ENCODE data around the gene NUTF2. TPM values are rescaled to one million over a fixed set of nuclear protein-coding genes. Genes with fewer than 3 reads are reported as not detected.
"Not testable (repeated sequence)": the region's sequence is repeated elsewhere in the genome, so short reads cannot be mapped to it uniquely, and the experiment has no call there.

The NUTF2 gene
- polyA plus RNA-seq, 12 donors = 111 to 1,287 (median 122) TPM

GRCh38 chr16:67914758-67915495 lies 68.2 kb downstream of the NUTF2 start:
- no peak for DNase-seq

DNA sequence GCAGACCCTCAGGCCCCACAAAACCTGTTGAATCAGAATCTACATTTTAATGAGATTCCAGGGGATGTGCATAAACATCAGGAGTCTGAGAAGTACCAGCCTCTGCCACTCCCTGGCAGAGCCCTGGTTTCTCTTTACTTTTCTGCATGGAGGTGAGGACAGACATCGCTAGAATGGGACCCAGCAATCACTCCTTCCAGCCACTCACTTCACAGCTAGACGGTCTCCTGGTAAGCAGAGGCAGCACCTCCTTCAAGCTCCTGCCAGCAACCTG lies 68.7 kb downstream of the NUTF2 start:
- DNase-seq = not testable (repeated sequence)

- DNase-seq = no peak
Measured at GRCh38 chr16:67915831-67916723, 69.3 kb downstream of the NUTF2 start.

DNA sequence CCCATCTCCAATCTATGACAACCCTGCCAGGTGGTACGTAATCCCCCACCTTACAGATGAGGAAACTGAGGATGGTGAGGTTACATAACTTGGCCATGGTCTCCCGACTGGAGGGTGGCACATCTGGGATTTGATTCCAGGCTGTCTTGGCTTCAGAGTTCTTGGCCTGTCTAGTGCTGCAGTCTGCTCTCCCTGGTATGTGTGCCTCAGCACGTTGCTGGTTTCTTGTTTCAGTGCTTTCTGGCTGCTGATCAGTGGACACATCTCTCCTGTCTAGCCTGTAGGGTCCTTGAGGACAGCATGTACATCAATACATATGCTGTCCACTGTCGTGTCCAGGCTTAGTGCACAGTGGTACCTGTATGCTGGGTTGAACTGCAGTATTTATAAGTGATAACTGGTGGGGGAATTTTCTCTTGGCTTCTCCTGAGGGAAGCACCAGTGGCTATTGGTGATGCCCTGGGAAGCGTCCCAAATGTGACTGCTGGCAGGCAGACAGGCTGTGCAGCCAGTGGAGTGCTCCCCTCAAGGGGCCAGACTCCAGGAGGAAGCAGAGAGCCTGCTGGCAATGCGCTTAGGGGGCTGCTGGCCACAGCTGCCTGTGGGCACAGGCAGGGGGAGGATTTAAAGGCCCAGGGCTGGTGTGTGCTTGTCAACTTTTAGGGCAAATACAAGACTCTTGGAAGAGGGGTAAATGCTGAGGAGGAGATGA lies 70.6 kb downstream of the NUTF2 start:
- no peak for DNase-seq

DNA sequence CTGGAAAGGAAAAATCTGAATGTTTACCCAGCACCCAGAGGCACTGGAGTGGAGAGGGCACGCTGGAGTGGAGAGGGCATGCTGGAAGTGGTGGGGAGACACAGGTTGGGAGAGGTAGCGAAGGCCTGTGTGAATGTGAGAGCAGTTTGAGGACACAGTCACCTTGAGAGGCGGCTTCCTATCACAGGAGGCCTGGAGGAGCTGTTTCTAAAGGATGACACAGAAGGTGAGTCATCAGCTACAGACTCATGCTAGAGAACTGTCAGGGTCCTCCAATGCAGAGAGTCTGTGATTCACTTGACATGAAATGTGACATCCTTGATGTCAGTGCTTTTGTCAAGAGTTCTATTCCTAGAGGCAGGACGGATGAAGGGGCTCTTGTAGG lies 71.1 kb downstream of the NUTF2 start:
- DNase-seq = no peak

DNA sequence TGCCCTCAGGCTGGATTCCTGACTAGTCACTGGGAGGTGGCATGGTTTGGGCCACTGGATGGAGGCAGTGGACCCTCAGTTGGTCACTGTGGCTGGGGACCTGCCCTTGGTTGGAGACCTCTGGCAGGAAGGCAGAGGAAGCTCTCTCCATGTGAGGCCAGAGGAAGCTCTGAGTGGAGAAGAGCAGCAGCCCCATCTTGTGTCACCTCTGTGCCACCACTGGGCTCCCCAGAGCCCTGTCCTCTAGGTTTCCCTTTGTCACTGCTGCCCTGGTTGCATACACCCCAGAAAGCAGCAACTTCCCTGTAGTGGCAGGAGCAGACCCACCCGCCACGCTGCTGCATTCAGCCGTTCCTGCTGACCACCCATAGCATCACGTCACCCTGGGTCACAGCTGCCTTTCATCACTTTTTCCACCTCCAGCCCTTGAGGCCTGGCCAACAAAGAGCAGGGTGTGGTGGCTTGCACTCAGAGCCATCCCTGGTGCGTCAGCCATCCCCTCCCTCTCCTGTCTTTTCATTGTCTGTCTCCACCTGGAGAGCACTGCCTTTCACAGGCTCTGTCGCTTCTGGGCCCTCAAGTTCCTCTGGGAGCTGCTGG lies 73.0 kb downstream of the NUTF2 start:
- DNase-seq = no peak

Other genes with a start within 250 kb of the NUTF2 start
- 1 to 10 TPM in 2 of 12 donors, under 1 TPM in 8, not detected in 2; 0.32 to 2.4 (median 0.41) TPM for gene CARMIL2, start 201.8 kb upstream of the NUTF2 start, polyA plus RNA-seq (ENCODE audit: insufficient read length in 12 of 12)
- 10 to 100 TPM in 10 of 12 donors, 1 to 10 TPM in 1, not detected in 1; 9.6 to 29.9 (median 13.0) TPM for gene ACD, start 186.7 kb upstream of the NUTF2 start, polyA plus RNA-seq (ENCODE audit: insufficient read length in 12 of 12)
- gene PARD6A, start 186.0 kb upstream of the NUTF2 start, polyA plus RNA-seq (ENCODE audit: insufficient read length in 12 of 12) = 1 to 10 TPM in 2 of 12 donors, under 1 TPM in 8, not detected in 2; 0.41 to 1.2 (median 0.72) TPM
- gene ENKD1, start 180.2 kb upstream of the NUTF2 start, polyA plus RNA-seq (ENCODE audit: insufficient read length in 12 of 12) = 10 to 100 TPM in 2 of 12 donors, 1 to 10 TPM in 9, not detected in 1; 6.1 to 15.3 (median 8.6) TPM
- 1 to 10 TPM in 10 of 12 donors, not detected in 2; 1.5 to 3.2 (median 2.1) TPM for gene C16orf86, start 180.1 kb upstream of the NUTF2 start, polyA plus RNA-seq (ENCODE audit: insufficient read length in 12 of 12)
- 10 to 100 TPM in 11 of 12 donors, not detected in 1; 10.2 to 29.8 (median 13.1) TPM for gene GFOD2, start 127.6 kb upstream of the NUTF2 start, polyA plus RNA-seq (ENCODE audit: insufficient read length in 12 of 12)
- 10 to 100 TPM in 11 of 12 donors, not detected in 1; 15.0 to 31.8 (median 21.2) TPM for gene RANBP10, start 40.4 kb upstream of the NUTF2 start, polyA plus RNA-seq (ENCODE audit: insufficient read length in 12 of 12)
- gene TSNAXIP1, start 40.0 kb upstream of the NUTF2 start, polyA plus RNA-seq (ENCODE audit: insufficient read length in 12 of 12) = 1 to 10 TPM in 7 of 12 donors, under 1 TPM in 3, not detected in 2; 0.83 to 5.0 (median 1.3) TPM
- gene THAP11, start 4.6 kb upstream of the NUTF2 start, polyA plus RNA-seq (ENCODE audit: insufficient read length in 12 of 12) = 10 to 100 TPM in 11 of 12 donors, not detected in 1; 11.8 to 25.6 (median 22.2) TPM
- 10 to 100 TPM in 11 of 12 donors, not detected in 1; 27.3 to 61.6 (median 32.4) TPM for gene CENPT, start 760 bp downstream of the NUTF2 start, polyA plus RNA-seq (ENCODE audit: insufficient read length in 12 of 12)
- 100 to 1,000 TPM in 5 of 12 donors, 10 to 100 TPM in 7; 40.4 to 146 (median 96.8) TPM for gene EDC4, start 26.1 kb downstream of the NUTF2 start, polyA plus RNA-seq (ENCODE audit: insufficient read length in 12 of 12)
- gene NRN1L, start 38.0 kb downstream of the NUTF2 start, polyA plus RNA-seq (ENCODE audit: insufficient read length in 12 of 12) = 1 to 10 TPM in 1 of 12 donors, under 1 TPM in 6, not detected in 5; 0.37 to 1.7 (median 0.74) TPM
- gene PSKH1, start 46.3 kb downstream of the NUTF2 start, polyA plus RNA-seq (ENCODE audit: insufficient read length in 12 of 12) = 10 to 100 TPM in 11 of 12 donors, not detected in 1; 15.6 to 32.5 (median 21.0) TPM
- gene CTRL, start 84.9 kb downstream of the NUTF2 start, polyA plus RNA-seq (ENCODE audit: insufficient read length in 12 of 12) = 1 to 10 TPM in 10 of 12 donors, not detected in 2; 1.2 to 5.8 (median 4.3) TPM
- gene PSMB10, start 89.9 kb downstream of the NUTF2 start, polyA plus RNA-seq (ENCODE audit: insufficient read length in 12 of 12) = 10 to 100 TPM in 11 of 12 donors, not detected in 1; 18.9 to 28.5 (median 23.1) TPM
- gene LCAT, start 97.2 kb downstream of the NUTF2 start, polyA plus RNA-seq (ENCODE audit: insufficient read length in 12 of 12) = 10 to 100 TPM in 11 of 12 donors, not detected in 1; 15.7 to 39.5 (median 18.8) TPM
- 10 to 100 TPM in 11 of 12 donors, not detected in 1; 28.2 to 51.5 (median 40.7) TPM for gene SLC12A4, start 121.7 kb downstream of the NUTF2 start, polyA plus RNA-seq (ENCODE audit: insufficient read length in 12 of 12)
- gene DPEP3, start 133.6 kb downstream of the NUTF2 start, polyA plus RNA-seq (ENCODE audit: insufficient read length in 12 of 12) = under 1 TPM in 2 of 12 donors, not detected in 10; 0.08 to 0.13 TPM
- 1 to 10 TPM in 6 of 12 donors, under 1 TPM in 4, not detected in 2; 0.63 to 2.2 (median 1.3) TPM for gene DPEP2, start 152.6 kb downstream of the NUTF2 start, polyA plus RNA-seq (ENCODE audit: insufficient read length in 12 of 12)
- gene DPEP2NB, start 169.0 kb downstream of the NUTF2 start, polyA plus RNA-seq (ENCODE audit: insufficient read length in 12 of 12) = not detected
- 1 to 10 TPM in 10 of 12 donors, not detected in 2; 3.7 to 6.5 (median 5.3) TPM for gene DDX28, start 176.3 kb downstream of the NUTF2 start, polyA plus RNA-seq (ENCODE audit: insufficient read length in 12 of 12)
- 10 to 100 TPM in 7 of 12 donors, 1 to 10 TPM in 3, not detected in 2; 9.8 to 13.9 (median 11.8) TPM for gene DUS2, start 176.4 kb downstream of the NUTF2 start, polyA plus RNA-seq (ENCODE audit: insufficient read length in 12 of 12)
- 10 to 100 TPM in 11 of 12 donors, not detected in 1; 28.3 to 34.3 (median 30.7) TPM for gene NFATC3, start 238.4 kb downstream of the NUTF2 start, polyA plus RNA-seq (ENCODE audit: insufficient read length in 12 of 12)